Left cardiac atrium (tissue), 4 donors: ENCODE measurements around the gene FAM50B. TPM values are rescaled to one million over a fixed set of nuclear protein-coding genes. Genes with fewer than 3 reads are reported as not detected.

Experiments used
- ATAC-seq, 2 donors: fragments of 200-7000 bp; cut with Tn5 transposase; one replicate each; pipeline ENCODE4 v1.9.1; 2020; ENCODE audit warnings: mild to moderate bottlenecking in 2 of 2, moderate library complexity in 2 of 2
- DNase-seq: peaks from one replicate; pipeline ENCODE4 v3.0.0-alpha.2; 2020
- intact Hi-C, 2 donors: fragments of 100-400 bp; cut with DNase I; formaldehyde crosslinking; loops; one replicate each; pipeline versions ENCODE4 v1.14.1 to v1.15.1; 2022 to 2023
- total RNA-seq, 2 donors: library from RNA; stranded (reverse); fragmentation: NEBNext Ultra II Directional; extraction: Animal tissue kit (Norgen Biotek cat#: 25700); gene quantifications; one replicate each; pipeline ENCODE4 v1.2.1, GENCODE V29; 2021
- donor health status: DM: no; HTN: yes; CAD: no.
- donor health status: DM: no; HTN: yes; CAD: no; lungs with severe emphysema.
- donor health status: DM: yes; HTN: yes; CAD: no.
- donor health status: Dilated cardiomyopathy.

FAM50B gene
- total RNA-seq, 2 donors from 2014 or later, result 13.4 to 18.8 TPM

GRCh38 chr6:3867641-3868502, 18.7 kb downstream of the FAM50B start:
- peak in 1 of 2 donors; percentile 27 for ATAC-seq
- DNase-seq, result no peak
- intact Hi-C loops, result no loop called here

- no peak for DNase-seq
- intact Hi-C loops, result no loop called here
- ATAC-seq, result no peak
Observed at GRCh38 chr6:3868544-3868943, 19.4 kb downstream of the FAM50B start.

DNA sequence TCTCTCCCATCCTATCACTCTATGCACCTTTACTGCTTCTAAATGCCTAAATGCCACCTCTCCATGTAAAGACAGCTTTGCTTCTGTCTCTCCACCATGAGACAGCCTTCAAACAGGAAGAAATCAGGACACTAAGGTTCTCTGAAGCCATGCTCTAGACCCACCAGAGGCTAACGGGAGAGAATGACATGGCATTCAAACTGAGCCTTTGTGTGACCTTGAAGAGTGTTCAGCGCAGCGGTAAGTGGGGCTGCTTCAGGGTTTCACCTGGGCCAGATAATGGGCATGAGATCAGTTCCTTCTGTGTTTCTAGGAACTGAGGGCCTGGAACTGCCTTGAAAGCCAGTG, 20.1 kb downstream of the FAM50B start:
- intact Hi-C loops, result no loop called here
- DNase-seq (no peak), ATAC-seq (no peak)

GRCh38 chr6:3869632-3870527, 20.7 kb downstream of the FAM50B start:
- DNase-seq, result no peak
- intact Hi-C loops, result no loop called here
- ATAC-seq, result no peak

GRCh38 chr6:3870528-3870925, 21.4 kb downstream of the FAM50B start:
- intact Hi-C loops, result no loop called here
- DNase-seq, result no peak
- no peak for ATAC-seq

DNA sequence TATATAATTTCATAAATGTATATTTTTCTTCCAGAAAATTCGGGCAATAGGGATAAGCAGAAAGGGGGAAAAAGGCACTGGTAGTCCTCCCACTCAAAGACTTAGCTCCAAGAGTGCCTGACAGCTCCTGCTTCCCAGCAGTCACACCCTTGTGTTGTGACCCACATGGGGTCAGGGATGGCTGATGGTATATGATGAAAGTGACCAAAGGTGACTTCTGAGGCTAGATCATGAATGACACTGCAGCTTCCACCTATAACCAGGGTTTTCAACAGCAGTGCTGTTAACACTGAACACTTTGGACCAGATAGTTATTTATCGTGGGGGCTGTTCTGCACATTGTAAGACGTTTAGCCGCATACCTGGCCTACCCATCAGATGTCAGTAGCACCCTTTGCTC, 22.3 kb downstream of the FAM50B start:
- intact Hi-C loops, result no loop called here
- no peak for DNase-seq
- ATAC-seq, result no peak

- DNase-seq (no peak), ATAC-seq (no peak)
- intact Hi-C loops, result no loop called here
Observed at GRCh38 chr6:3871939-3872338, 22.8 kb downstream of the FAM50B start.

DNA sequence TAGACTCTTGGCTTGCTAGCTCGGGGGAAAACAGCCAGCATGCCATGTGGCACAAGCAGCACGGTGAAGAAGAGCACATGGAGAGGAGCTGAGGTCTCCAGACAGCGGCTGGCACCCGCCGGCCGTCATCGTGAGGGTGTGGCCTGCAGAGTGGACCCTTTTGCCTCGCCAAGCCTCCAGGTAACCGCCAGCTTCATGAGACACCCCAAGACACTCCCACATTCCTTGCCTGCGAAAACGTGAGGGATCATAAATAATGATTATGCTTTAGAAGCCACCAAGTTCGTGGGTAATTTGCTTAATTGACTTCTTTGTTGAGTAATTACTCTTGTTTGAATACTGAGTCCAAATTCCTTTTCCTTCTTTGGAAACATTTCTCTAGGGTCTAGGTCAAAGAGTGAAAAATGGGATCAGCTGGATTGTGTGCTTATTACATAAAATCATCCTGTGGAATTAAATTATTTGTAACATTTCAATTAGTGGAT, 23.2 kb downstream of the FAM50B start:
- intact Hi-C loops, result no loop called here
- no peak for DNase-seq
- ATAC-seq, result no peak

DNA sequence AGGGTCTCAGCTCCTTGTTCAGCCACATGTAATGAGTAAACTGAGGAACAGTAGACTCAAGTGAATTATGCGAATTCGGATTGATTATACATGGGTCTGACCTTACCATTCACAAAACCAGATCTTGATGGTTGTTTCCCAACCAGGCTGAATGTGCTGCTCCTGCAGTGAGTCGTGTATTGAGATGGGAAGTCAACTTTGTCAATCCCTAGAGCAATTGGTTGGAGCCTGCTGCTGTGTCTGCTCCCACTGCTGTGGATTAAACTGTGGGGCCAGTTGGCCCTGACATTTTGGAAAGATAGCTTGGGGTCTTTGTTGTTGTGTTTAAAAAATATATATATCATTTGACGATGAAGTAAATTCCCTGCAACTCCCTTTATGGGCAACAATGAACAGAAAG, 23.9 kb downstream of the FAM50B start:
- intact Hi-C loops, result no loop called here
- no peak for DNase-seq

DNA sequence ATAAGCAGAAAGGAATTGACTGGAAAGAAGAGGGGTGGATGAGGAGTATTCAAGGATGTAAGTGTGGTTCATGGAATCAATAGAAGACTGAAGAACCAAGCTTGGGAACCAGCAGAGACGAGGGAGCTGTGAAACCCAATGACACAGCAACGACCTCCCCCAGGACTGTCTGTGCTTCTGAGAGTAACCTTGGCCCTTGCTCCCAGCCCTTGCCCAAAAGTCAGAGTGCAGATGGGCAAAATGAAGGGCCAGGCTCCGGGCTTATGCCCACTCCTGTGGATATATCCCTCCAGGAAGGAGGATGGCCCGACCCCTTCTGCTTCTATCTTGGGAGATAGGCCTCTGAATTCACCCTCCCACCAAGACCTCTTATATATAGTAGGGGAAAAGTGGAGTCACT, 24.9 kb downstream of the FAM50B start:
- no peak for DNase-seq
- ATAC-seq, result no peak
- intact Hi-C loops, result no loop called here

More for the DNA sequence above, 23.9 kb downstream of the FAM50B start:
- ATAC-seq, result no peak

DNA sequence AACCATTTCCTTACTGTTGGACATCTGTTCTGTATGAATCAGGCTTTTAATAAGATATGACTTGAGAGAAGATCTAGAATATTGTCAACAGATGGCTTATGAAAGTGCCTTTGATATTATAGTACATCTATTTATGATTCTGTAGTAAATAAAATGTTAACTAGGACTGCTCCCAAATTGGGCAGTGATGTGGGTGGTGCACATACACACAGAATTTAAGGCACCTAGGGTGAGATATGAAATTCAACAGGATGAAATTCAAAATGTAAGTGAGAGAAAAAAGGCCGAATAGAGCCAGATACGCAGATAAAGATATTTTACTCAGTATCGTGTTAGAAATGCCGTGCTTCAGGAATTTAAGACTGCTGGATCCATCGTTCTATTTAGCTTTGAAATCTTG, 26.3 kb downstream of the FAM50B start:
- intact Hi-C loops, result no loop called here
- DNase-seq (no peak), ATAC-seq (no peak)

- ATAC-seq, result peak in 1 of 2 donors; percentile 78
- peak; percentile 78 for DNase-seq
- intact Hi-C loops, result no loop called here
Observed at GRCh38 chr6:3876101-3876500, 26.9 kb downstream of the FAM50B start.

DNA sequence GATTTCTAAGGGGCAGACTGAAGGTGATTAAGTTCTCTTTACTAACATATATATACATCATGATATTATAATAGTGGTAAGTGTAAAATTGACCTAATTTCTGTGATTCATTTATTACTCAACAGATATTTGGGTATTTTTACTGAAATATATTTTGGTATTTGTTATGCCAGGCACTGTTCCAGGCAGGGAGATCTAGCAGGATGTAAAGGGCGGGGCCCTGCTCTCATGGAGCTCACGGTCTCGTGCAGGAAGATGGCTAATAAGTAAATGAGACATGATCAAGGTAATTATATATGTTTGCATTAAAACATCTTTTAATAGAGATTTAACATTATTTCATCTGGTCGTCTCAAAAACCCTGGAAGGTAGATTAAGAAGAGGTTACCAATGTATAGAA, 27.7 kb downstream of the FAM50B start:
- DNase-seq, result peak; percentile 50
- intact Hi-C loops, result no loop called here
- peak in 1 of 2 donors; percentile 33 for ATAC-seq

- ATAC-seq, result no peak
- intact Hi-C loops, result no loop called here
- no peak for DNase-seq
Observed at GRCh38 chr6:3878048-3878666, 29.0 kb downstream of the FAM50B start.

DNA sequence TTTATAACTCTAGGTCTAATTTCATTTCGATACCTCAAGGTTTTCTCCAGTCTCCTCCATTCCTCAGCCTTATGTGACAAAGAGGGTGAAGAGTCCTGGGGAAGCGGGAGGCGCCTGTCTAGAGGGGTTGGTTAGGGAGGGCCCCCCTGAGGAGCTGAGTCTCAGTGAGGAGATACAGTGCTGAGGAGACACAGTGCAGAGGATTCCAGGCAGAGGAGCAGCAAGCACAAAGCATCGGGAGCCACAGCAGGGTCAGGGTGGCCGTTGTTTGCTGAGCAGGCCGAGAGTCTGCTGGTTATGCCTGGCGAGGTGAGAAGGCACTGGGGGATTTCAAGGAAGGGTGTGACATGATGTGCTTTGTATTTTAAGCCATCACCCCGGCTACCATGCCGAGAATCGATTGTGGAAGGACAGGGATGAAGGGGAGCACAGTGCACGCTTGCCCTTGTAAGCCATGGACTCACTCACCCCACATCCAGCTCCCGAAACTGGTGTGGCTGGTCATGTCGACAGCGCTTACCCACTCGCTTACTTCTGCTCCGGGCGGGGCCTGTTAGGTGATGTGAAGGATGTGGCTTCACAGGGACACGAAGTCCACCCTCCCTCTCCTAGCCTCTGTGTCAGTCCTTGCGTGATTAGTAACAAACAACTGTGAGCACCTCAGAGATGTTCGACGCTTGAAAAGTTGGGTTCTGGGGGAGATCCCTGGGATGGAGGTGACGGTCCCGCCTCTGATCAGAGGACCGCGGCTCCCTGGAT, 30.2 kb downstream of the FAM50B start:
- ATAC-seq (no peak), DNase-seq (no peak)
- intact Hi-C loops, result no loop called here

GRCh38 chr6:3881711-3882421, 32.7 kb downstream of the FAM50B start:
- ATAC-seq (peak in 1 of 2 donors; percentile 71), DNase-seq (no peak)
- intact Hi-C loops, result no loop called here

GRCh38 chr6:3882431-3882830, 33.3 kb downstream of the FAM50B start:
- DNase-seq (no peak), ATAC-seq (no peak)
- intact Hi-C loops, result no loop called here

DNA sequence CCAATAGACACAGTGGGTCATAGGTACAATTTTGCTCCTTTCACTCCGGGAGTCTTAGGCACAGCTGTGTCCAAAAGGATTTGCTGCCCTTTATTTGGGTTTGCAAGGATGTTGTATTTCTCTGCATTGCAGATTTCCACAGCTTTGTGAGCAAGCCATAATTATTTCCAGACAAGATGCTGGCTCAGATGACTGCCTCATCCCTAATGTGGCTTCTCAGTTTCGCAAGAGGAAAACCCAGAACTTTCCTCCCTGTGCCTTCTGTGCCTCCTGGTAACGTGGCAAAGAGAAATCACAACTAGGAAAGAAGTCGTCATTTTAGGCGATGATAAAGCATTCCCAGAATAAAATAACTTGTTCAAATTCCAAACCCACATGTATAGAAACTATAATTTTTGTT, 33.7 kb downstream of the FAM50B start:
- intact Hi-C loops, result no loop called here
- ATAC-seq, result peak; percentile 47 to 51
- DNase-seq, result no peak
